Ishikawa (cell line): Measurements from ENCODE around the gene PSMA8.

Experiments
- CEBPB ChIP-seq: IDR thresholded peaks from 2 replicates; pipeline ENCODE4 v1.6.1; 2012
- CREB1 ChIP-seq: IDR thresholded peaks from 2 replicates; pipeline ENCODE4 v1.6.1; 2012; ENCODE audit warnings: low read depth
- EGR1 ChIP-seq: IDR thresholded peaks from 2 replicates; pipeline ENCODE4 v1.6.1; 2012
- EP300 ChIP-seq: IDR thresholded peaks from 2 replicates; pipeline ENCODE4 v1.6.1; 2012; ENCODE audit warnings: borderline replicate concordance
- MAX ChIP-seq: IDR thresholded peaks from 2 replicates; pipeline ENCODE4 v1.6.1; 2012
- NFIC ChIP-seq: IDR thresholded peaks from 2 replicates; pipeline ENCODE4 v1.6.1; 2012
- RAD21 ChIP-seq: IDR thresholded peaks from 2 replicates; pipeline ENCODE4 v1.6.1; 2012; ENCODE audit warnings: low read depth
- REST ChIP-seq: IDR thresholded peaks from 2 replicates; pipeline ENCODE4 v1.6.1; 2012; ENCODE audit warnings: low read depth, mild to moderate bottlenecking
- TAF1 ChIP-seq: IDR thresholded peaks from 2 replicates; pipeline ENCODE4 v1.6.1; 2012; ENCODE audit warnings: low read depth, mild to moderate bottlenecking
- TCF12 ChIP-seq: IDR thresholded peaks from 2 replicates; pipeline ENCODE4 v1.6.1; 2012; ENCODE audit warnings: low read depth
- TEAD4 ChIP-seq: IDR thresholded peaks from 2 replicates; pipeline ENCODE4 v1.6.1; 2012
- YY1 ChIP-seq: IDR thresholded peaks from 2 replicates; pipeline ENCODE4 v1.6.1; 2012; ENCODE audit warnings: low read depth
- ZBTB7A ChIP-seq: IDR thresholded peaks from 2 replicates; pipeline ENCODE4 v1.6.1; 2012; ENCODE audit warnings: low read depth

- TF ChIP-seq MAX = no peak
- no peak for TF ChIP-seq YY1
- TF ChIP-seq EP300 = no peak
- TF ChIP-seq EGR1 = no peak
- TF ChIP-seq NFIC = no peak
- TF ChIP-seq RAD21 = no peak
- no peak for TF ChIP-seq CEBPB
- no peak for TF ChIP-seq TAF1
- TF ChIP-seq TCF12 = no peak
- no peak for TF ChIP-seq REST
- no peak for TF ChIP-seq TEAD4
- no peak for TF ChIP-seq CREB1
- no peak for TF ChIP-seq ZBTB7A
Measured at GRCh38 chr18:26227051-26227670, 93.5 kb downstream of the PSMA8 start.
